ENCODE measurements around the gene ABLIM1.

Gene ABLIM1

GRCh38 chr10:114550756-114551635 lies 107.1 kb downstream of the ABLIM1 start:
- ChIA-PET CTCF (interaction anchor here (0.6 to 7.3 kb wide), 23 partner anchors 11 to 481 kb away, joined by 3 to 57 read pairs (median 3); no protein-coding TSS in a partner anchor), POLR2A (interaction anchor here (0.5 to 0.6 kb wide), 2 partner anchors 38 to 148 kb away, joined by 3 to 9 read pairs; no protein-coding TSS in a partner anchor)
- no peaks in the 10 kb centered on the region for H3K9me3 ChIP-seq (ENCODE audit: control insufficient read depth, insufficient read depth, low read depth, low read length)
- peaks cover 10% of the 10 kb centered on the region for H3K4me1 ChIP-seq (ENCODE audit: control insufficient read depth, insufficient read depth, low read length)
- no peaks in the 10 kb centered on the region for H3K36me3 ChIP-seq (ENCODE audit: control insufficient read depth in 2 of 2, insufficient read depth in 1 of 2, low read length in 2 of 2)
- peak overlapping the region; percentile 38 for H3K27ac ChIP-seq (ENCODE audit: extremely low read depth, low read depth, low read length)
- no peak overlapping the region for H3K4me3 ChIP-seq (ENCODE audit: low read depth, low read length)
- TF ChIP-seq ZNF768 (tag by site-specific recombination; IDR thresholded peaks at IDR 0.05) (0 out of 2 replicates have a peak, but pooled peaks have one; percentile 3), TSHZ1 (tag by site-specific recombination; IDR thresholded peaks at IDR 0.05; ENCODE audit: borderline replicate concordance) (no peak), ZBTB17 (tag by site-specific recombination; IDR thresholded peaks at IDR 0.05) (peak; percentile 55; the same call in 1 of the 2 replicates), ZNF660 (tag by site-specific recombination; IDR thresholded peaks at IDR 0.05) (0 out of 2 replicates have a peak, but pooled peaks have one; percentile 39), ZBTB1 (tag by site-specific recombination; IDR thresholded peaks at IDR 0.05) (no peak), PRDM1 (tag by site-specific recombination; IDR thresholded peaks at IDR 0.05) (peak; percentile 77), GLI4 (tag by site-specific recombination; IDR thresholded peaks at IDR 0.05) (no peak), ZNF18 (tag by site-specific recombination; IDR thresholded peaks at IDR 0.05) (peak; percentile 95), ZNF600 (tag by site-specific recombination; IDR thresholded peaks at IDR 0.05) (peak; percentile 37; the same call in 1 of the 2 replicates), ZNF654 (tag by site-specific recombination; IDR thresholded peaks at IDR 0.05; ENCODE audit: low read depth) (peak; percentile 78), ZNF112 (tag by site-specific recombination; IDR thresholded peaks at IDR 0.05) (no peak), AEBP2 (tag by site-specific recombination; IDR thresholded peaks at IDR 0.05; ENCODE audit: borderline replicate concordance) (no peak), ZSCAN5A (tag by site-specific recombination; IDR thresholded peaks at IDR 0.05) (no peak), MZF1 (tag by site-specific recombination; IDR thresholded peaks at IDR 0.05; ENCODE audit: borderline replicate concordance) (0 out of 2 replicates have a peak, but pooled peaks have one; percentile 16)
- TF ChIP-seq, protein P1, sequence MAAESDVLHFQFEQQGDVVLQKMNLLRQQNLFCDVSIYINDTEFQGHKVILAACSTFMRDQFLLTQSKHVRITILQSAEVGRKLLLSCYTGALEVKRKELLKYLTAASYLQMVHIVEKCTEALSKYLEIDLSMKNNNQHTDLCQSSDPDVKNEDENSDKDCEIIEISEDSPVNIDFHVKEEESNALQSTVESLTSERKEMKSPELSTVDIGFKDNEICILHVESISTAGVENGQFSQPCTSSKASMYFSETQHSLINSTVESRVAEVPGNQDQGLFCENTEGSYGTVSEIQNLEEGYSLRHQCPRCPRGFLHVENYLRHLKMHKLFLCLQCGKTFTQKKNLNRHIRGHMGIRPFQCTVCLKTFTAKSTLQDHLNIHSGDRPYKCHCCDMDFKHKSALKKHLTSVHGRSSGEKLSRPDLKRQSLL (tag by site-specific recombination; IDR thresholded peaks at IDR 0.05), result no peak
- TF ChIP-seq, protein P2, sequence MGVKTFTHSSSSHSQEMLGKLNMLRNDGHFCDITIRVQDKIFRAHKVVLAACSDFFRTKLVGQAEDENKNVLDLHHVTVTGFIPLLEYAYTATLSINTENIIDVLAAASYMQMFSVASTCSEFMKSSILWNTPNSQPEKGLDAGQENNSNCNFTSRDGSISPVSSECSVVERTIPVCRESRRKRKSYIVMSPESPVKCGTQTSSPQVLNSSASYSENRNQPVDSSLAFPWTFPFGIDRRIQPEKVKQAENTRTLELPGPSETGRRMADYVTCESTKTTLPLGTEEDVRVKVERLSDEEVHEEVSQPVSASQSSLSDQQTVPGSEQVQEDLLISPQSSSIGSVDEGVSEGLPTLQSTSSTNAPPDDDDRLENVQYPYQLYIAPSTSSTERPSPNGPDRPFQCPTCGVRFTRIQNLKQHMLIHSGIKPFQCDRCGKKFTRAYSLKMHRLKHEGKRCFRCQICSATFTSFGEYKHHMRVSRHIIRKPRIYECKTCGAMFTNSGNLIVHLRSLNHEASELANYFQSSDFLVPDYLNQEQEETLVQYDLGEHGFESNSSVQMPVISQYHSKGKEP (tag by site-specific recombination; IDR thresholded peaks at IDR 0.05), result no peak
- TF ChIP-seq, protein P3, sequence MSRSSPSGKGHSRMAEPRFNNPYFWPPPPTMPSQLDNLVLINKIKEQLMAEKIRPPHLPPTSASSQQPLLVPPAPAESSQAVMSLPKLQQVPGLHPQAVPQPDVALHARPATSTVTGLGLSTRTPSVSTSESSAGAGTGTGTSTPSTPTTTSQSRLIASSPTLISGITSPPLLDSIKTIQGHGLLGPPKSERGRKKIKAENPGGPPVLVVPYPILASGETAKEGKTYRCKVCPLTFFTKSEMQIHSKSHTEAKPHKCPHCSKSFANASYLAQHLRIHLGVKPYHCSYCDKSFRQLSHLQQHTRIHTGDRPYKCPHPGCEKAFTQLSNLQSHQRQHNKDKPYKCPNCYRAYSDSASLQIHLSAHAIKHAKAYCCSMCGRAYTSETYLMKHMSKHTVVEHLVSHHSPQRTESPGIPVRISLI (tag by site-specific recombination; IDR thresholded peaks at IDR 0.05), result no peak
